Activated CD4-positive, alpha-beta T cell treated with anti-CD3 and anti-CD28 coated beads, Interleukin-2, Interleukin-4, amounts not matched to agents 100 ng/mL and 50 ng/mL, durations not matched to agents 16 hours and 8 hours (primary cell): ENCODE results near the gene UNC13B.
"Not testable (repeated sequence)": the region's sequence is repeated elsewhere in the genome, so short reads cannot be mapped to it uniquely, and the experiment has no call there.

Experiments used
- DNase-seq: peaks from one replicate; pipeline ENCODE4 v3.0.0-alpha.2; 2020; ENCODE audit warnings: low spot score

Gene UNC13B

DNA sequence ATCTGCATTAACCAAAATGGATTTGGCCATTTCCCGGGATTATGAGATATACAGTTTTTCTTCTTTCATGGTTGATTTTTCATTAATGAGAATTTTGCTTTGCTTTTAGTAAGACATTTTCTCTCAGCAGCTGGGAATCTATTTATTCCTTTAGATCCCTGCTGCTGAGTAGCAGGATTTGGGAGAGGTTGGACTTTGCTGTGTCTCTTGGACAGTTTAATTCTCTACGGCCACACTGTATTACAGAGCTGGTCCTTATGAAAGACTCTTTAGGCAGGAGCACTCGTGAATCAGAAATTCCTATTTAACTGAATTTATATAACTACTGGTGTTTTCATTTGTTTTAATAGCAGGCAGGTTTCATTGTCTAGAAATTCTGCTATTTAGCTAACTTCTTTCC, 1.6 kb downstream of the UNC13B start:
- no peak for DNase-seq

DNA sequence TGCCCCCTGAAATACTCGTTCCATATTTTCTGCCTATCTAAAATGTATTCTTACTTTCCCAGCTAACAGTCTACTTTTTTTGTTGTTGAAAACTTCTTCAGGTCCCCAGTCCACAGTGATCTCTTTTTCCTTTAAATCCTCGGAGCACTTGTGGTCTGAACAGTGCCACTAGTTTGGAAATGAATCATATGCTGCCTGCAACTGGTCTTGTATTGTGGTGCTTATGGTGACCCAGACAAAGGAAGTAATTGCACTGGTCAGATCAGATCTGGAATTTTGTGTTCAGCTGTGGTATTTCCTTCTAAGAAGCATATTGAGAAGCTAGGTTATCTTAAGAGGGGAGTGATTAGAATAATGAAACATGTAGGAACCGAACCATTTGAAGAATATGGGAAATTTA, 2.9 kb downstream of the UNC13B start:
- no peak for DNase-seq

DNA sequence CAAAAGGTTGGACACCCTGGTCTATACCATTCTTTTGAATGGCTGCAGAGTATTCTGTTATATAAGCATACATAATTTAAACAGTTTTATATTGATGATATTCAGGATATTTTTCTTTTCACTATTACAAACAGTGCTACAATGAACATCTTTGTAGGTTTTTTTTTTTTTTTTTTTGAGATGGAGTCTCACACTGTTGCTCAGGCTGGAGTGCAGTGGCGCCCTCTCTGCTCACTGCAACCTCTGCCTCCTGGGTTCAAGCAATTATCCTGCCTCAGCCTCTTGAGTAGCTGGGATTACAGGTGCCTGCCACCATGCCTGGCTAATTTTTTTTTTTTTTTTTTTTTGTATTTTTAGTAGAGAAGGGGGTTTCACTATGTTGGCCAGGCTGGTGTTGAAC, 5.6 kb downstream of the UNC13B start:
- DNase-seq = not testable (repeated sequence)

DNA sequence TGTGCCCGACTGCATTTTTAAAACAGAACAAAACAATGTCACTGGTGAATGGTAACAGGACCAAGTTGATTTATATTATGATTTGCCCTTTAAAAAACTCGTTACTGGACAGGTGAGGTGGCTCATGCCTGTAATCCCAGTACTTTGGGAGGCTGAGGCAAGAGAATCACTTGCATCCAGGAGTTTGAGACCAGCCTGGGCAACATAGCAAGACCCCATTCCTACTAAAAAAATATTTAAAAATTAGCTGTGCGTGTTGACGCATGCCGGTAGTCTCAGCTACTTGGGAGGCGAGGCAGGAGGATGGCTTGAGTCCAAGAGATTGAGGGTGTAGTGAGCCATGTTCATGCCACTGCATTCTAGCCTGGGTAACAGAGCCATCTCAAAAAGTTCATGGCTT, 7.2 kb downstream of the UNC13B start:
- no peak for DNase-seq

DNA sequence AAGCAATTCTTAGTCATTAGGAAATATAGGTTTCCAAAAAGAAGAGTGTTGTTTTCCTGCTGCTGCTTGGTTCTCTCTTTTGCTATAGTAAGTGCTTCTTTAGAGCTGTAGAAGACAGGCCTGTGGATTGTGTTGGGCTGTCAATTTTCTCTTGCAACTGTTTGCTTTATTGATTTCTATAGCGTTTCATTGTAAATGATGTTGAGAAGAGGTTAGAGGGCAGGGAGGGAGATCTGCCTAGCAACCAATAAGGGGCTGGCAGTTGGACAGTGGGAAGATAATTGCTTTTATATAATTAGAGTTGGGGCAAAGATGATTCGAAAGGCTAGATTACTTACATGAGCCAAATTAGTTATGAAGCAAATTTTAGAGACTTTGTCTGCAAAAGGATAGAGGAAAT, 11.1 kb downstream of the UNC13B start:
- no peak for DNase-seq

DNA sequence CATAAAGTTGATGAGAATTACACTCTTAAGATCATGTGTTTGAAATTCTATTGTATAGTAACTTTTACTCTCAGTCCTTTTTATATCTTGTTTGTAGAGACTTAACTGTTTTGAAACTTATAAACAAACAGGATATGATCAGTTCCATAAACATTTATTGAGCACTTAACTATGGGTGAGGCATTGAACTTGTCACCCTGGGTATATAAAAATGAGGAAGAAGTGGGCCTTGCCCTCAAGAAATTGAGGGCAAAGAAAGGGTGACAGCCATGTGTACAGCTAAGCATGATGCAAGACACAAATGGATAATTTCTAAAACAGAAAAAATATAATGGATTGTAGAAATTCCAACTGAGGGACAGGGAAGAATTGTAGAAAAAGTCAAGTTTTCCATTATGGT, 15.7 kb downstream of the UNC13B start:
- DNase-seq = no peak

DNA sequence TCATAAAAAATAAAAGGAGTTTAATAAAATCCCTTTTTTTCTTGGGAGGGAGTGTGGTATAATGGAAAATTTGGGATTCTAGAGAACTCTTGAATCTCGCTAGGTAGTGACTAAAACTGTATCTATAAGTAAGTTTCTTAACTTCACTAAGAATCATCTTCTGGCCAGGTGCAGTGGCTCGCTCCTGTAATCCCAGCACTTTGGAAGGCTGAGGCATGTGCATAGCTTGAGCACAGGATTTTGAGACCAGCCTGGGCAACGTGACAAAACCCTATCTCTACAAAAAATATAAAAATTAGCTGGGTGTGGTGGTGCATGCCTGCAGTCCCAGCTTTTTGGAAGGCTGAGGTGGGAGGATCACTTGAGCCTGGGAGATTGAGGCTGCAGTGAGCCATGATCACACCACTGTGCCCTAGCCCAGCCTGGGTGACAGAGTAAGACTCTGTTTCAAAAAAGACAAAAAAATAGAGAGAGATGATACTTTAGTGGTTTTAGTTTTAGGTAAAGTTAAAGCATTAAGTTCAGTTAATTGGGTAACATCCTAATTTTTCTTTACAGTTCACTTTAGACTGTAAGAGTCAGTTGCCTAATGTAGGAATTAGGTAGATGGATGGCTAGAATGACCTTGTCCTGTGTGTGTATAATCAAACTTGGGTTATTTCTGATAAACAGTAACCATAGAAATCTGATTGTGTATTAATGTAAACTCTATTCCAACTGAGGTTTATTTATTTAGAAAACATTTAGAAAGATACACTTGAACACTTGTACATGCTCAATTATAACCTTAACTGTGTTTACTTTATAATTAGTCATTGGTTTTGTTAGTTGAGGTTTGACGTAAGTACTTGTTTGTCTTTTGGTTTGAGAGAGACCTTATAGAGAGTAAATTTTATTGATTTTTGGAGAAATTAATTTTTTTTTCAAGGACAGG, 17.8 kb downstream of the UNC13B start:
- DNase-seq = no peak

DNA sequence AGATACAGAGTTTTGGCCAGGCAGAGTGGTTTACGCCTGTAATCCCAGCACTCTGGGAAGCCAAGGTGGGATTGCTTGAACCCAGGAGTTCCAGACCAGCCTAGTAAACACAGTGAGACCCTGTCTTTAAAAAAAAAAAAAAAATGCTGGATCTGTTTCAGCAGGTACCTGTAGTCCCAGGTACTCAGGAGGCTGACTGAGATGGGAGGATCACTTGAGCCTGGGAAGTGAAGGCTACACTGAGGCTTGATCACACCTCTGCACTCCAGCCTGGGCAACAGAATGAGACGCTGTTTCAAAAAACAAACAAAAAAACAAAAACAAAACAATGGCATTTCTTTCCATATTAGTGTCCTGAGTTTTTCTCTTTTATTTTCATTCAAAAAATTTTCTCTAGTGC, 19.0 kb downstream of the UNC13B start:
- no peak for DNase-seq

DNA sequence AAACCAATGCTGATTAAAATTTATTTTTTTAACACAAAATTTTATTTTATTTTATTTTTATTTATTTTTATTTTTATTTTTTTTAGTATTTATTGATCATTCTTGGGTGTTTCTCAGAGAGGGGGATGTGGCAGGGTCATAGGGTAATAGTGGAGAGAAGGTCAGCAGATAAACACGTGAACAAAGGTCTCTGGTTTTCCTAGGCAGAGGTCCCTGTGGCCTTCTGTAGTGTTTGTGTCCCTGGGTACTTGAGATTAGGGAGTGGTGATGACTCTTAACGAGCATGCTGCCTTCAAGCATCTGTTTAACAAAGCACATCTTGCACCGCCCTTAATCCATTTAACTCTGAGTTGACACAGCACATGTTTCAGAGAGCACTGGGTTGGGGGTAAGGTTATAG, 20.6 kb downstream of the UNC13B start:
- not testable (repeated sequence) for DNase-seq

DNA sequence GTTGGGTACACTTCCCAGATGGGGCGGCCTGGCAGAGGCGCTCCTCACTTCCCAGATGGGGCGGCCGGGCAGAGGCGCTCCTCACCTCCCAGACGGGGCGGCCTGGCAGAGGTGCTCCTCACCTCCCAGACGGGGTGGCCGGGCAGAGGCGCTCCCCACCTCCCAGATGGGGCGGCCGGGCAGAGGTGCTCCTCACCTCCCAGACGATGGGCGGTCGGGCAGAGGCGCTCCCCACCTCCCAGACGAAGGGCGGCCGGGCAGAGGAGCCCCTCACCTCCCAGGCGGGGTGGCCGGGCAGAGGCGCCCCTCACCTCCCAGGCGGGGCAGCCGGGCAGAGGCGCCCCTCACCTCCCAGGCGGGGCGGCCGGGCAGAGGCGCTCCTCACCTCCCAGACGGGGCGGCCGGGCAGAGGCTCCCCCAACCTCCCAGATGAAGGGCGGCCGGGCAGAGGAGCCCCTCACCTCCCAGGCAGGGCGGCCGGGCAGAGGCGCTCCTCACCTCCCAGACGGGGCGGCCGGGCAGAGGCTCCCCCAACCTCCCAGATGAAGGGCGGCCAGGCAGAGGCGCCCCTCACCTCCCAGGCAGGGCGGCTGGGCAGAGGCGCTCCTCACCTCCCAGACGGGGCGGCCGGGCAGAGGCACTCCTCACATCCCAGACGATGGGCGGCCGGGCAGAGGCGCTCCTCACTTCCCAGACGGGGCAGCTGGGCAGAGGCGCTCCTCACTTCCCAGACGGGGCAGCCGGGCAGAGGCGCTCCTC, 21.4 kb downstream of the UNC13B start:
- DNase-seq = not testable (repeated sequence)

DNA sequence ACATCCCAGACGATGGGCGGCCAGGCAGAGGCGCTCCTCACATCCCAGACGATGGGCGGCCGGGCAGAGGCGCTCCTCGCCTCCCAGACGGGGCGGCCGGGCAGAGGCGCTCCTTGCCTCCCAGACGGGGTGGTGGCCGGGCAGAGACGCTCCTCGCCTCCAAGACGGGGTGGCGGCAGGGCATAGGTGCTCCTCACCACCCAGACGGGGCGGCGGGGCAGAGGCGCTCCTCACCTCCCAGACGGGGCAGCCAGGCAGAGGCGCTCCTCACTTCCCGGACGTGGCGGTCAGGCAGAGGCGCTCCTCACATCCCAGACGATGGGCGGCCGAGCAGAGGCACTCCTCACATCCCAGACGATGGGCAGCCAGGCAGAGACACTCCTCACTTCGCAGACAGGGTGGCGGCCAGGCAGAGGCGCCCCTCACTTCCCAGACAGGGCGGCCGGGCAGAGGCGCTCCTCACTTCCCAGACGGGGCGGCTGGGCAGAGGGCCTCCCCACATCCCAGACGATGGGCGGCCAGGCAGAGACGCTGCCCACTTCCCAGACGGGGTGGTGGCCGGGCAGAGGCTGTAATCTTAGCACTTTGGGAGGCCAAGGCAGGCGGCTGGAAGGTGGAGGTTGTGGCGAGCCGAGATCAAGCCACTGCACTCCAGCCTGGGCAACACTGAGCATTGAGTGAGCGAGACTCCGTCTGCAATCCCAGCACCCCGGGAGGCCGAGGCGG, 22.1 kb downstream of the UNC13B start:
- not testable (repeated sequence) for DNase-seq

DNA sequence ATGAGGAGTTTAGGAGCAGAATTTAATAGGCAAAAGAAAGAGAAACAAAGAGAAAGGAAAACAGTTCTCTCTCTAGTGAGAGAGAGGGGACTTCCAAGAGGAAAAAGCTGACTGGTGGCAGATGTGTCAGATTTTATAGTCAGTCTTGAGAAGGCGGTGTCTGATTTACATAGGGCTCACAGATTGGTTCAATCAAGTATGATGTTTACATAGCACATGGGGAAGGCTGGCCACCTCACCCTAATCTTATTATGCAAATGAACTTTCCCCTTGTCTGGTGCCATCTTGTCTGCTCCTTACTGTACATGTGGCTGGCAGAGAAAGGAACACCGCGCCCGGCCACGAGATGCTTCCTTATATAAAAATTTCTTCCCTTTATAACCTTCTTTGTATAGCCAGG, 24.7 kb downstream of the UNC13B start:
- no peak for DNase-seq

DNA sequence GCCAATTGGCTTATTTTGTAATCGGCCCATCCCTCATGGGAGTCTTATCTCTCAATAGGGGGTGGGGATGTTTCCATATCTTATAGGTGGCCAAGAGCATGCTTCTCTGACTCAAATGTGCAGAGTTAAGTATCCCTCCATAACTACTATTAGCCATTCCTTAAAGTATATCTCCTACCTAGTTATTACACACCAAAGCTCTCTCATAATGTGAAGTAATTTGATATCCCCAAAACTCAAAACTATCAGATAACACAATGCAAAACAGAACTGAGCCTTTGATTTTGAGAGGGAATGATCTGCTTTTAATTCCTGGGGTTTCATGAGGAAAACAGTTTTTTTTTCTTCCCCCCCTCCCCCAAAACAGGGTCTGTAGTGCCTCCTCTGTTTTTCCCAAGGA, 28.4 kb downstream of the UNC13B start:
- no peak for DNase-seq

DNA sequence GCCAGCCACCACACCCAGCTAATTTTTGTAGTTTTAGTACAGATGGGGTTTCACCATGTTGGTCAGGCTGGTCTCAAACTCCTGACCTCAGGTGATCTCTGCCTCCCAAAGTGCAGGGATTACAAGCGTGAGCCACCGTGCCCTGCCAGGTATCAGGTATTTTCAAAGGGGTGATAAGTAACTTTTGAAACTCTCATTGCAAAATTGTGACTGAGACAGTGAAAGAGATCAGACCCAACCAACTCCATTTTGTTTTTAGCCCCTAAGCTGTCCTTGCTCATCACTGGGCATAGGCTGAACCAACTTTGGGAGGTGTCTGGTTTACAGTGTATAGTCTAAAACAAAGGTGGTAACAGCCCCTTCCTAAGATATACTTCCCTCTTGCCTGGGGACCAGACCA, 29.3 kb downstream of the UNC13B start:
- DNase-seq = no peak

DNA sequence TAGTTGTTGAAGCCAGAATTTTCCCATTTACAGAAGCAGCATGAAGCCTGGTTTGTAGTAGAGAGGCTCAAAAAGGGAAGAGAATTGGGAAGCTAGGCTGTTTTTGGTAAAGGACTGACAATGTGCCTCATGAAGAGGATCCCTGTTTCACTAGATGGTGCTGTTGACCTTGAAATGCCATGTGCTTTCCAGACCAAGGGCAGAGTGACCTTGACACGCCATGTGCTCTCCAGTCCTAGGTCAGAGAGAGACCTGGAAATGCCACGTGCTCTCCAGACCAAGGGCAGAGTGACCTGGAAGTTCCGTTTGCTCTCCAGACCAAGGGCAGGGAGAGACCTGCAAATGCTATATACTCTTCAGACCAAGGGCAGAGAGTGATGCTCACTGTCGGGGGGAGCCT, 32.0 kb downstream of the UNC13B start:
- DNase-seq = no peak

DNA sequence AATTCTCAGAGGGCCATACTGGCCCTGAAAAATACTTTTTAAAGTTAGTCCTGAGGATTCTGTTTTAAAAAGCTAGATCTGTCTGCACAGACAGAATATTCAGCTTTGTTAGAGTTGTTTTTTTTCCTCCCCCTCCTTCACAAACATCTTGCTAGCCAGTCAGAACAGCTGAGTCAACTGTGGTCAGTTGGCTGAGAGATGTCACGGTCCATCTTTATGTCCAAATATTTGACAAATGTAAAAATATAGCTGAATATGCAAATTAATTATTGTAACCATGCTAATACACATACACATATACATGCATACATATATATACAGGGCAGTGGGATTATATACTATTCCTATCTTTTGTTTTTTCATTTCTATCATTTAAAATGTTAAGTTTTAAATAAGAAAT, 33.9 kb downstream of the UNC13B start:
- DNase-seq = no peak

DNA sequence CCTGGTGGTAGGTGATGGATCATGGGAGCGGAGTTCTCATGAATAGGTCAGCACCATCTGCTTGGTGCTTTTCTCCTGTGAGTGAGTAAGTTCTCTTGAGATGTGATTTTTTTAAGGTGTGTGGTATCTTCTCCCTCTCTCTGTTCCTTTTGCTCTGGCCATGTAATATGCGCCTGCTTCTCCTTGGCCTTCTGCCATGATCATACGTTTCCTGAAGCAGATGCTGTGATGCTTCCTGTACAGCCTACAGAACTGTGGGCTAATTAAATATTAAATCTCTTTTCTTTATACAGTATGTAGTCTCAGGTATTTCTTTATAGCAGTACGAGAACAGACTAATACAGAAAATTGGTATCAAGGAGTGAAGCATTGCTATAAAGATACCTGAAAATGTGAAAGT, 36.4 kb downstream of the UNC13B start:
- no peak for DNase-seq

DNA sequence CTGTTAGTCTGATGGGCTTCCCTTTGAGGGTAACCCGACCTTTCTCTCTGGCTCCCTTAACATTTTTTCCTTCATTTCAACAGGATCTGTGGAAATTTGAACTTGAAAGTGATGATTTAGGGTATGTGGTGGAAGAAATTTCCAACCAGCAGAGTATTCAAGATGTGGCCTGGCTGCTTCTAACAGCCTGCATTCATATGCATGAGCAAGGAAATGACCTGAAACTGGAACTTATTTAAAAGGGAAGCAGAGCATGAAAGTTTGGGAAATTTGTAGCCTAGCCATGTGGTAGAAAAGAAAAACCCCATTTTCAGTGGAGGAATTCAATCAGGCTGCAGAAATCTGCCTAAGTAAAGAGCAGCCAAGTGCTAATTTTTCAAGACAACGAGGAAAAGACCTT, 41.7 kb downstream of the UNC13B start:
- DNase-seq = no peak

DNA sequence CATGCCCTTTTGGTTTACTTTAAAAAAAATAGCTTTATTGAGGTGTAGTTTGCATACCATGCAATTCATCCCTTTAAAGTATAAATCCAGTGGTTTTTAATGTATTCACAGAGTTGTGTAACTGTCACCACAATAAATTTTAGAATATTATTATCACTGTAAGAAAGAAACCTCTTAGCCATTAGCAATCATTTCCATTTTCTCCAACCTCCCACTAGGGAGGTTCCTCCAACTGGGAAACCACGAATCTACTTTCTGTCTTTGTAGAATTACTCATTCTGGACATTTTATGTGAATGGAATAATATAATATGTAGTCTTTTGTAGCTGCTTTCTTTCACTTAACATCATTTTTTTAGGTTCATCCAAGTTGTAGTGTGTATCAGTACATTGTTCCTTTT, 43.5 kb downstream of the UNC13B start:
- DNase-seq = no peak

DNA sequence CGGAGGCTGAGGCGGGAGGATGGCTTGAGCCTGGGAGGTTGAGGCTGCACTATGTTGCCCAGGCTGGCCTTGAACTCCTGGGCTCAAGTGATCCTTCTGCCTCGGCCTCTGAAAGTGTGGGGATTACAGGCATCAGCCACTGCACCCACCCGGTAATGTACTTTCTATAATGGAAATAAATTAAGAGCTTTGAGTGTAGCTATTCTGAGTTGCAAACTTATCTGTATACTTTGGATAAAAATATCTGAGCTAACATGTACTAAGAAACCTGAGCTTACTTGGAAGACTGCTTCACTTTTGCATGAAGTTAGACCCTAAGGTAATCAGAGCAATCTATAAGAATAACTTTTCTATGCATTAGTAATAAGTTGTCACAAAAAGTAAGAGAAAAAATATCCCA, 50.0 kb downstream of the UNC13B start:
- DNase-seq = no peak

DNA sequence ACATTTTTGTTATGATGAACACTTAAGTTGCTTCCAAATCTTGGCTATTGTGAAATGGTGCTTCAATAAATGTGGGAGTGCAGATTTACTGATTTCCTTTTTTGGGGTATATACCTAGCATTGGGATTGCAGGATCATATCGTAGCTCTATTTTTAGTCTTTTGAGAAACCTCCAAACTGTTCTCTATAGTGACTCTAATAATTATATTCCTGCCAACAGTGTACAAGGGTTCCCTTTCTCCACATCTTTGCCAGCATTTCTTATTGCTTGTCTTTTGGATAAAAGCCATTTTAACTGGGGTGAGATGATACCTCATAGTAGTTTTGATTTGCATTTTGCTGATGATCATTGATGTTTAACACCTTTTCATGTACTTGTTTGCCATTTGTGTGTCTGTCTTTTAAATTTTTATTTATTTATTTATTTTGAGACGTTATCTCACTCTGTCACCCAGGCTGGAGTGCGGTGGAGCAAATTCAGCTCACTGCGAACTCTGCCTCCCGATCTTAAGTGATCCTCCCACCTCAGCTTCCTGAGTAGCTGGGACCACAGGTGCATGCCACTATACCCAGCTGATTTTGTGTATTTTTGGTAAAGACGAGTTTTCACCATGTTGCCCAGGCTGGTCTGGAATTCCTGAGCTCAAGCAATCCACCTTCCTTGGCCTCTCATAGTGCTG, 59.0 kb downstream of the UNC13B start:
- DNase-seq = no peak

DNA sequence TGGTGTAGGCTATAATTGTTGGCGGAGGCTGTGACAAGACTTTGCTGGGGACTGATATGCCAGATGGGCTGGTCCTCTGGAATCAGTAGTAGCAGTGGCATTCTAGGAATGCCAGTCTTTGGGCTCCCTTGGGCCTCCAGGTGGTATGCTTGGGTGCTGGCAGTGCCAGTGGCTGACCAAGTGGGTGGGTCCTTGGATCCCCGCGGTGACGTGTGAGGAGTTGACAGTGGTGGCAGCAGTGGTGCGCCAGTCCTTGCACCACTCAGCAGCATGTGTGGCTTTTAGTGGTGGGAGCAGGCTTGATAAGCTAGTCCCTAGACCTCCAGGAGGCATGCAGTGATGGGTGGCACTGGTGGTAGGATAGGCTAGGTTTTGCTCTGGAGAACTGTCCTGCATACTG, 63.9 kb downstream of the UNC13B start:
- no peak for DNase-seq
